ENCODE data around the gene NIPAL3.
"Not testable (repeated sequence)": the region's sequence is repeated elsewhere in the genome, so short reads cannot be mapped to it uniquely, and the experiment has no call there.

The NIPAL3 gene

GRCh38 chr1:24425441-24425840 is 9.8 kb downstream of the NIPAL3 start:
- no peak for DNase-seq

- no peak for DNase-seq
These were observed 10.3 kb downstream of the NIPAL3 start for GRCh38 chr1:24425922-24426321.

GRCh38 chr1:24426744-24427544 is 11.3 kb downstream of the NIPAL3 start:
- DNase-seq, result no peak

- DNase-seq, result no peak
These were observed 11.9 kb downstream of the NIPAL3 start for GRCh38 chr1:24427545-24427862.

- DNase-seq, result no peak
These were observed 20.3 kb downstream of the NIPAL3 start for GRCh38 chr1:24435782-24436365.

GRCh38 chr1:24437631-24438396 is 22.2 kb downstream of the NIPAL3 start:
- DNase-seq, result no peak

GRCh38 chr1:24438423-24438901 is 22.9 kb downstream of the NIPAL3 start:
- no peak for DNase-seq

- DNase-seq, result no peak
These were observed 24.8 kb downstream of the NIPAL3 start for GRCh38 chr1:24440436-24440835.

GRCh38 chr1:24441480-24441879 is 25.9 kb downstream of the NIPAL3 start:
- no peak for DNase-seq

- DNase-seq, result no peak
These were observed 26.5 kb downstream of the NIPAL3 start for GRCh38 chr1:24441996-24442668.

- DNase-seq, result no peak
These were observed 27.2 kb downstream of the NIPAL3 start for GRCh38 chr1:24442764-24443163.

- DNase-seq, result no peak
These were observed 27.6 kb downstream of the NIPAL3 start for GRCh38 chr1:24443241-24443656.

GRCh38 chr1:24446446-24446845 is 30.8 kb downstream of the NIPAL3 start:
- DNase-seq, result not testable (repeated sequence)

GRCh38 chr1:24450316-24450715 is 34.7 kb downstream of the NIPAL3 start:
- DNase-seq, result no peak

- no peak for DNase-seq
These were observed 35.3 kb downstream of the NIPAL3 start for GRCh38 chr1:24450857-24451397.

- no peak for DNase-seq
These were observed 36.1 kb downstream of the NIPAL3 start for GRCh38 chr1:24451746-24452145.

- DNase-seq, result no peak
These were observed 37.4 kb downstream of the NIPAL3 start for GRCh38 chr1:24452922-24453485.

GRCh38 chr1:24454673-24455072 is 39.1 kb downstream of the NIPAL3 start:
- no peak for DNase-seq

GRCh38 chr1:24455272-24455671 is 39.7 kb downstream of the NIPAL3 start:
- DNase-seq, result no peak

GRCh38 chr1:24457866-24458265 is 42.3 kb downstream of the NIPAL3 start:
- DNase-seq, result no peak

GRCh38 chr1:24459551-24460266 is 44.1 kb downstream of the NIPAL3 start:
- DNase-seq, result no peak

- not testable (repeated sequence) for DNase-seq
These were observed 46.5 kb downstream of the NIPAL3 start for GRCh38 chr1:24462128-24462527.

Data from CD4-positive, alpha-beta T cell treated with Interleukin-15 for 1 hour (primary cell).